Thymus (tissue), 14 donors: ENCODE data around the gene SST. TPM values are rescaled to one million over a fixed set of nuclear protein-coding genes. Genes with fewer than 3 reads are reported as not detected.

Source experiments
- DNase-seq, 9 donors: peaks; one replicate each; pipeline ENCODE4 v3.0.0-alpha.2; 2013; ENCODE audit warnings: low spot score in 9 of 9, low read depth in 6 of 9, missing footprints in 1 of 9
- H3K27ac ChIP-seq, 2 donors: one replicate each; pipeline ENCODE4 v1.5.1; 2013; ENCODE audit warnings: control low read depth in 1 of 2, low read depth in 1 of 2, low read length in 1 of 2, mild to moderate bottlenecking in 1 of 2, moderate library complexity in 1 of 2
- H3K27me3 ChIP-seq, 2 donors: one replicate each; pipeline ENCODE4 v1.5.1; 2013; ENCODE audit warnings: low read length in 1 of 2; ENCODE audit not compliant: control insufficient read depth in 2 of 2, insufficient read depth in 1 of 2
- H3K36me3 ChIP-seq, 2 donors: one replicate each; pipeline ENCODE4 v1.5.1; 2013; ENCODE audit warnings: low read length in 1 of 2, mild to moderate bottlenecking in 1 of 2, moderate library complexity in 1 of 2; ENCODE audit not compliant: control insufficient read depth in 2 of 2, insufficient read depth in 2 of 2
- H3K4me1 ChIP-seq, 2 donors: one replicate each; pipeline ENCODE4 v1.5.1; 2013; ENCODE audit warnings: low read length in 2 of 2; ENCODE audit not compliant: control insufficient read depth in 2 of 2, insufficient read depth in 2 of 2
- H3K4me3 ChIP-seq, 2 donors: one replicate each; pipeline ENCODE4 v1.5.1; 2013; ENCODE audit warnings: low read length in 2 of 2, control low read depth in 1 of 2, mild to moderate bottlenecking in 1 of 2
- H3K9me3 ChIP-seq, 2 donors: one replicate each; pipeline ENCODE4 v1.5.1; 2013; ENCODE audit warnings: low read length in 1 of 2, mild to moderate bottlenecking in 1 of 2; ENCODE audit not compliant: control insufficient read depth in 2 of 2, insufficient read depth in 1 of 2
- WGBS: extraction: QIAGEN DNeasy Blood & Tissue Kit; methylation state at CpG from one replicate; pipeline ENCODE4 v1.1.7; 2013; 5-methylcytosine and 5-hydroxymethylcytosine counted together
- long read RNA-seq, 10 donors: transcript quantifications; one replicate each; lab custom pipeline, GENCODE V29; 2026
- polyA plus RNA-seq: library from polyadenylated mRNA; stranded (reverse); fragments of 200-250 nt; gene quantifications from one replicate; pipeline ENCODE4 v1.2.3, GENCODE V29; 2013
- total RNA-seq: library from RNA; stranded (reverse); fragments of 120-200 nt; gene quantifications from one replicate; pipeline ENCODE4 v1.2.4, GENCODE V29; 2013
- donor health status: healthy.

The SST gene
- total RNA-seq, result 1.3 TPM
- polyA plus RNA-seq, result 24.1 TPM
- long read RNA-seq, donor 1, result 0 reads
- long read RNA-seq, donor 2, result 0 reads
- long read RNA-seq, donor 3, partial matches to known transcripts, result 0 of 2 reads
- long read RNA-seq, donor 3, other reads (novel, unspliced or antisense), result 0 of 2 reads
- long read RNA-seq, donor 4, partial matches to known transcripts, result 0 of 1 reads
- long read RNA-seq, donor 4, other reads (novel, unspliced or antisense), result 0 of 1 reads
- long read RNA-seq, donor 5, partial matches to known transcripts, result 0 of 1 reads
- long read RNA-seq, donor 5, other reads (novel, unspliced or antisense), result 0 of 1 reads
- long read RNA-seq, donor 6, partial matches to known transcripts, result 0 of 1 reads
- long read RNA-seq, donor 6, other reads (novel, unspliced or antisense), result 0 of 1 reads
- long read RNA-seq, donor 7, partial matches to known transcripts, result 0 of 2 reads
- long read RNA-seq, donor 7, other reads (novel, unspliced or antisense), result 0 of 2 reads
- long read RNA-seq, donor 8, partial matches to known transcripts, result 0 of 1 reads
- long read RNA-seq, donor 8, other reads (novel, unspliced or antisense), result 0 of 1 reads
- long read RNA-seq, donor 9, result 0 reads
- long read RNA-seq, donor 10, partial matches to known transcripts, result 0 of 2 reads
- long read RNA-seq, donor 10, other reads (novel, unspliced or antisense), result 0 of 2 reads

- H3K27ac ChIP-seq, result no peak within 1 kb of the TSS
Observed at GRCh38 chr3:187669675-187670504, at the start of gene SST. Gene SST (minus strand): TSS chr3:187670394. CDS start chr3:187670291, 103 bp downstream.

DNA sequence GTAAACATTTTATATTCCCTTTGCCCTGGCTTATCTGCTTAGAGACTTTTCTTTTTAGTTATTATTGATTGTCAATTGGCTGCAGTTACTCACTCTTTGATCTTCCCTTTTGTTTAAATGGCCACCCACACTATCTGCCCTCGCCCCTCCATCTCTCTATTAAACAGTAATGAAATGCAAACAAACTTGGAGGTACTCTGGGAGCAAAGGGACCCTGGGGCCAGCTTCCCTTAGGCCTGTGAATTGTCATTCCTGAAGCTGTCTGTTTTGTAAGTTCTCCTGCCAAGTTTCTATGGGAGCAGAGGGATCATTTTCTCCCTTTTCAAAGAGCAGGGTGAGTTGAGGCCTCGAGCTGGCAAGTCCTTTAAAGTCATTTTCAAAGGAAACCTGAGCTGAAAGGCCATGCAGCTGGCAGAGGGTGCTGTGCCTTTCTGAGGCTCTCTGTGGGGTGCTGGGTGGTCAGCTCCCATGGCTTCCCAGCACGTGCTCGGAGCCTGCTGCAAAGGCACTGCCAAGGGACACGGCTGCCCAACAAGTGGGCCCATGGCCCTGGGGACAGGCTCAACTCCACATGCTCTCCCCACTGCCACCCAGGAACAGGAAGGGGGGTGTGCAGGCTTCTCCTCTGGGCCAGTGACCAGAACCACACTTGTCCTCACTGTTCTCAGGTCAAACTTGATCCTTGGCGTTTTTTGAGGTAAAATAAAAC, 49.6 kb upstream of the SST start:
- WGBS, result 92% methylated on average over 6 of the region's 6 CpGs
- H3K36me3 ChIP-seq, result peaks cover 36 to 41% of the 10 kb centered on the region in 2 donors
- no peak overlapping the region for H3K4me3 ChIP-seq
- no peaks in the 10 kb centered on the region for H3K27me3 ChIP-seq
- no peak overlapping the region for H3K27ac ChIP-seq
- H3K4me1 ChIP-seq, result no peaks in the 10 kb centered on the region
- no peak for DNase-seq
- no peaks in the 10 kb centered on the region for H3K9me3 ChIP-seq

More at GRCh38 chr3:187669675-187670504, at the start of gene SST:
- Histone ChIP-seq H3K4me3 (no peak within 1 kb of the TSS), H3K27me3 (peaks cover 8 to 31% of the 10 kb centered on the region in 2 donors), H3K4me1 (no peaks in the 10 kb centered on the region), H3K9me3 (no peaks in the 10 kb centered on the region), H3K36me3 (no peaks in the 10 kb centered on the region)
- 18% methylated on average over 46 of the region's 46 CpGs for WGBS
- DNase-seq, result peak in 7 of 9 donors; percentile 8 to 57 (median 19)

DNA sequence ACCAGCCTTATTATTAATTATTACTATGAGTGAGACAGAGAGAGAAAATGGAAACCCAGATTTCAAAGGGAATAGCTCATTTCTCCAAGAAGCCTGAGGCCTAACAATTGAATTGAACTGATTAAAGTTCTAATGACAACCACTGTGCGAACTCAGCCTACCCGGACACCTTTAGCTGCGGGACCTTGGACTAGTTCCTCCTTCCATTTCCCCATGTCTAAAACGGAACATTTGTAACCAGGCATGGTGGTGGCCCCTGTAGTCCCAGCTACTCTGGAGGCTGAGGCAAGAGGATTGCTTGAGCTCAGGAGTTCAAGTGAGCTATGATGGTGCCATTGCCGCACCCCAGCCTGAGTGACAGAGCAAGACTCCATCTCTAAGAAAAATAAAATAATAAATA, 48.6 kb upstream of the SST start:
- H3K27me3 ChIP-seq, result no peaks in the 10 kb centered on the region
- no peak overlapping the region for H3K27ac ChIP-seq
- H3K4me1 ChIP-seq, result no peaks in the 10 kb centered on the region
- peaks cover 27 to 31% of the 10 kb centered on the region in 2 donors for H3K36me3 ChIP-seq
- 99% methylated on average over 5 of the region's 5 CpGs for WGBS
- no peak for DNase-seq
- H3K9me3 ChIP-seq, result no peaks in the 10 kb centered on the region
- no peak overlapping the region for H3K4me3 ChIP-seq

DNA sequence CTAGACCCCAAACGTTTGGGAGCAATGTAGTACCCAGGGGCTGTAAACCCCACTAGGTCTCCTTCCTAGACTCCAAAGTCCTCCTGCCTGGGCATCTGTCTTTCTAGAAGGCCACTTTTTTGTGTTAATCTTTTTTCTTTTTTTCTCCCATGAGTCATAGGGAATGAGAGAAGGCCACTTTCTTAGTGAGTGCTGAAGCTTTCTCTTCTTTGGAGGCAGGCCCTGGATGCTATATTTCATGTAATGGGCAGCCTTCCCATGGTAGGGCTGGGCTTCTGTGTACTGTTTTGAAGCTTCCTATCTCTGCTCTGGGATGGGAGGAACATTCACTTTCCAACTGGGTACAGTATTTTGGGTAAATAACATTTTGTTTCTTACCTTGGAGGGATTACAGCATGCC, 47.4 kb upstream of the SST start:
- WGBS, result 95% methylated on average over 1 of the region's 1 CpG
- DNase-seq, result no peak
- H3K9me3 ChIP-seq, result no peaks in the 10 kb centered on the region
- no peaks in the 10 kb centered on the region for H3K4me1 ChIP-seq
- no peaks in the 10 kb centered on the region for H3K27me3 ChIP-seq
- H3K27ac ChIP-seq, result no peak overlapping the region
- H3K36me3 ChIP-seq, result peaks cover 20 to 21% of the 10 kb centered on the region in 2 donors
- H3K4me3 ChIP-seq, result no peak overlapping the region

DNA sequence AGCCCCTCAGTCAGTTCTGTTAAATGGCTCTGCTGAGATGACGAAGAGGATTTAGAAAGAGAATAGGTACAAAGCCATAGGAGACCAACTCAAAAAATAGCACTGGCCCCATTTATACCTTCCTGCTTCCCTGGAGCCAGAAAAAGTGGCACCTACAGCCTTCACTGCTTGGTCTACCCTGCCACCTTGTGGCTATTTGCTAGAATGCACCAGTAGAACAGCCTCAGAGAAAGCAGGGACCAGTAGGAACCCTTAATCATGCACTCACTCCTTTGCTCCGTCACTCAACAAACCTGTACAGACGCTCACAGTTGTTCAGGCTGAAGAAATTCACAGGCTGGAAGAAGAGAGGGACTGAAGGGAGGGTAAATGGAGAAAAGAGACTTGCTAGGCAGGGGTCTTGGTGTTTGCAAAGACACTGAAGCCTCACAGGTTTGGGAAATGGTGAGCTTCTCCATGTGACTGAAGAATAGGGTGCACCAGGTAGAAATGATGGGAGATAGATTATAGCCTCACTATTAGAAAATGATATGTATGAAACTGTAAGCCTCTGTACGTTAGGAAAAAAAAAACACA, 44.3 kb upstream of the SST start:
- Histone ChIP-seq H3K4me1 (no peaks in the 10 kb centered on the region), H3K4me3 (no peak overlapping the region), H3K9me3 (no peaks in the 10 kb centered on the region), H3K36me3 (no peaks in the 10 kb centered on the region), H3K27me3 (no peaks in the 10 kb centered on the region), H3K27ac (no peak overlapping the region)
- 45% methylated on average over 4 of the region's 4 CpGs for WGBS
- DNase-seq, result peak; percentile 37 to 85 (median 78)

DNA sequence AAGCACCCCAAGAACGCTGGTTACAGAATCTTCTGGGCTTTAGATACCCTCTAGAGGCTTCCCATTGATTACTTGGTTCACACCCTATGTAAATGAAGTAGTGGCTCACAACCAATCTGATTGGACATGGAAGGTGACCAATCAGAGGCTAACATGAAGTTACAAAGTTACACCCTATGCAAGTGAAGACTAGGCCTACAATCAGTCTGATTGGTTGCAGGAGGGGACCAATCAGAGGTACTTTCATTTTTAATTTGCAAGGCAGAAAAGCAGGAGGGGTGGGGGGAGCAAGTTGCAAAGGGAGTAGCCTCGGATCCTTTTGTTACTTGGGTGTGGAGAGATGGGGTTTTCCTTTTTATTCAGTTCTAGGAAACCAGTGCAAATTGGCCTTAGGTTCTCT, 43.3 kb upstream of the SST start:
- H3K36me3 ChIP-seq, result no peaks in the 10 kb centered on the region
- no peak overlapping the region for H3K4me3 ChIP-seq
- H3K4me1 ChIP-seq, result no peaks in the 10 kb centered on the region
- DNase-seq, result no peak
- 92% methylated on average over 2 of the region's 2 CpGs for WGBS
- no peaks in the 10 kb centered on the region for H3K9me3 ChIP-seq
- H3K27me3 ChIP-seq, result no peaks in the 10 kb centered on the region
- H3K27ac ChIP-seq, result no peak overlapping the region

DNA sequence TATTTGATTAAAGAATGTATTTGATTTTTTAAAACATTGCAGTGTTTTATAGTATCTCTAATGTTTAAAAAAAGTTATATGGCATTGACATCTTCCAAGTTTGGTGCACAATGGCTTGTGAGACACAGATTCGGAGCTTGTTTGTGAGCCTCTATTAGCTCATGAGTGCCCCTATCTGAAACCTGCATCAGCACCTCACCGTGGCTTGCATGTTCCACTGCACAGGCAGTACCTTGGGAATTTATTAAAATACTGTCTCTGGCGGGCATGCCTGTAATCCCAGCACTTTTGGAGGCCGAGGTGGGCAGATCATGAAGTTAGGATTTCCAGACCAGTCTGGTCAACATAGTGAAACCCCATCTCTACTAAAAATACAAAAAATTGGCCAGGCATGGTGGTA, 39.0 kb upstream of the SST start:
- H3K4me1 ChIP-seq, result no peaks in the 10 kb centered on the region
- H3K4me3 ChIP-seq, result no peak overlapping the region
- H3K9me3 ChIP-seq, result no peaks in the 10 kb centered on the region
- no peaks in the 10 kb centered on the region for H3K36me3 ChIP-seq
- DNase-seq, result no peak
- H3K27ac ChIP-seq, result no peak overlapping the region
- no peaks in the 10 kb centered on the region for H3K27me3 ChIP-seq
- WGBS, result 92% methylated on average over 4 of the region's 4 CpGs

DNA sequence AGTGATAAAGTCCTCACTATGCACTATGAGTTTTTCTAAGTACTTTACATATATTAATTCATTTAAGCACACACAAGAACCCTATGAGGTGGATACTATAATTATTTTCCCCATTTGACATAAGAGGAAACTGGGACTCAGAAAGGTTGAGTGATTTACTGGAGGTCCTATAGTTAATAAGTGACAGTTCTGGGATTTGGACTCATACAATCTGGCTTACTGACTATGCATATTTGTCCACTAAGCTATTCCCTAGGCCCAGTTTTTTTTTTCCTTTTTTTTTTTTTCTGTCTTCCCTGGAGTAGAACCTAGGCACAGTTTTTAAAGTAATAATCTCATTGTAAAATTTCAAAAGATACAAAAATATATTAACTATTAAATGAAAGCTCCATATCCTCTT, 38.5 kb upstream of the SST start:
- H3K27ac ChIP-seq, result no peak overlapping the region
- DNase-seq, result no peak
- H3K9me3 ChIP-seq, result no peaks in the 10 kb centered on the region
- no peaks in the 10 kb centered on the region for H3K27me3 ChIP-seq
- no peaks in the 10 kb centered on the region for H3K36me3 ChIP-seq
- H3K4me3 ChIP-seq, result no peak overlapping the region
- no peaks in the 10 kb centered on the region for H3K4me1 ChIP-seq
